IMR-90 (cell line): ENCODE results near the gene CRY2. TPM values are rescaled to one million over a fixed set of nuclear protein-coding genes. Genes with fewer than 3 reads are reported as not detected.
"Not testable (repeated sequence)": the region's sequence is repeated elsewhere in the genome, so short reads cannot be mapped to it uniquely, and the experiment has no call there.

Experiments used
- ATAC-seq: fragments of 200-7000 bp; cut with Tn5 transposase; 2 replicates; pipeline ENCODE4 v1.9.1; 2020; ENCODE audit warnings: low read depth, mild to moderate bottlenecking, moderate library complexity
- BruUV-seq: library from RNA; stranded (reverse); fragments of 400-500 nt; replicated peaks from 2 replicates; lab custom pipeline; 2021; lab: Mats Ljungman, UMichigan
- CTCF ChIA-PET: fragments of 300-600 bp; formaldehyde crosslinking; extraction: SDS; loops from one replicate; lab custom pipeline; 2021; ENCODE audit warnings: antibody characterized with exemption; lab: Yijun Ruan, JAX
- POLR2A ChIA-PET: fragments of 300-600 bp; sonication (Branson Sonifier 250); formaldehyde crosslinking; loops from one replicate; lab custom pipeline; 2022; ENCODE audit warnings: antibody characterized with exemption; ENCODE audit not compliant: unreplicated experiment; lab: Charles Lee
- DNase-seq: peaks from one replicate; pipeline ENCODE4 v3.0.0; 2013
- H2AFZ ChIP-seq: replicated peaks from 2 replicates; pipeline ENCODE3; 2013; ENCODE audit warnings: low read length, mild to moderate bottlenecking; ENCODE audit not compliant: poor library complexity
- H2AK5ac ChIP-seq: 2 replicates; pipeline ENCODE4 v1.6.1; 2013; ENCODE audit warnings: low read depth, low read length, inconsistent platforms
- H2AK9ac ChIP-seq: replicated peaks from 2 replicates; pipeline ENCODE3; 2013; ENCODE audit warnings: mild to moderate bottlenecking, low read depth, low read length, moderate library complexity; ENCODE audit not compliant: poor library complexity
- H2BK120ac ChIP-seq: 2 replicates; pipeline ENCODE4 v1.6.1; 2013; ENCODE audit warnings: low read depth, low read length, inconsistent platforms
- H2BK15ac ChIP-seq: 3 replicates; pipeline ENCODE4 v1.6.1; 2013; ENCODE audit warnings: low read depth, low read length, inconsistent platforms
- H2BK20ac ChIP-seq: 2 replicates; pipeline ENCODE4 v1.6.1; 2013; ENCODE audit warnings: low read depth, mild to moderate bottlenecking, inconsistent platforms, low read length, moderate library complexity
- H2BK5ac ChIP-seq: 2 replicates; pipeline ENCODE4 v1.6.1; 2013; ENCODE audit warnings: mild to moderate bottlenecking, low read depth, low read length, inconsistent platforms; ENCODE audit not compliant: poor library complexity, severe bottlenecking
- H3K14ac ChIP-seq: replicated peaks from 2 replicates; pipeline ENCODE4 v1.6.1; 2013; ENCODE audit warnings: low read depth, low read length, inconsistent platforms
- H3K18ac ChIP-seq: 2 replicates; pipeline ENCODE4 v1.6.1; 2013; ENCODE audit warnings: low read depth, low read length, control low read depth
- H3K23ac ChIP-seq: 2 replicates; pipeline ENCODE4 v1.6.1; 2013; ENCODE audit warnings: low read depth, low read length, inconsistent platforms
- H3K27ac ChIP-seq: 2 replicates; pipeline ENCODE4 v1.5.1; 2013; ENCODE audit warnings: mild to moderate bottlenecking, control low read depth, low read length; ENCODE audit not compliant: insufficient read depth
- H3K27me3 ChIP-seq: 2 replicates; pipeline ENCODE4 v1.6.1; 2013; ENCODE audit warnings: low read length; ENCODE audit not compliant: control insufficient read depth, insufficient read depth
- H3K36me3 ChIP-seq: 2 replicates; pipeline ENCODE4 v1.6.1; 2013; ENCODE audit warnings: low read length, mixed read lengths; ENCODE audit not compliant: control insufficient read depth, insufficient read depth
- H3K4ac ChIP-seq: 2 replicates; pipeline ENCODE4 v1.6.1; 2013; ENCODE audit warnings: low read depth, low read length, inconsistent platforms
- H3K4me1 ChIP-seq: 2 replicates; pipeline ENCODE4 v1.6.1; 2013; ENCODE audit warnings: low read length, mixed read lengths; ENCODE audit not compliant: control insufficient read depth, insufficient read depth
- H3K4me2 ChIP-seq: 2 replicates; pipeline ENCODE4 v1.6.1; 2013; ENCODE audit warnings: low read depth, mild to moderate bottlenecking, control low read depth, low read length, moderate library complexity
- H3K4me3 ChIP-seq: 2 replicates; pipeline ENCODE4 v1.5.1; 2013; ENCODE audit warnings: low read depth, mild to moderate bottlenecking, control low read depth, low read length, moderate library complexity; ENCODE audit not compliant: insufficient read depth
- H3K56ac ChIP-seq: 2 replicates; pipeline ENCODE4 v1.6.1; 2013; ENCODE audit warnings: low read length, inconsistent platforms; ENCODE audit not compliant: insufficient read depth; ENCODE audit errors: extremely low read depth
- H3K79me1 ChIP-seq, 2 experiments: 2 replicates each; pipeline ENCODE4 v1.6.1; 2013; ENCODE audit warnings: low read length in 2 of 2, inconsistent platforms in 1 of 2, low read depth in 1 of 2
- H3K9ac ChIP-seq: 2 replicates; pipeline ENCODE4 v1.6.1; 2013; ENCODE audit warnings: low read depth, low read length, control low read depth
- H3K9me1 ChIP-seq: 2 replicates; pipeline ENCODE4 v1.6.1; 2013; ENCODE audit warnings: low read length, inconsistent platforms; ENCODE audit not compliant: insufficient read depth
- H3K9me3 ChIP-seq: 2 replicates; pipeline ENCODE4 v1.6.1; 2013; ENCODE audit warnings: low read length; ENCODE audit not compliant: control insufficient read depth, insufficient read depth
- H4K20me1 ChIP-seq: 2 replicates; pipeline ENCODE4 v1.6.1; 2013; ENCODE audit warnings: low read length, inconsistent platforms; ENCODE audit not compliant: insufficient read depth
- H4K5ac ChIP-seq: 2 replicates; pipeline ENCODE4 v1.6.1; 2013; ENCODE audit warnings: mild to moderate bottlenecking, low read depth, low read length, control low read depth
- H4K8ac ChIP-seq, 2 experiments: 2 replicates each; pipeline ENCODE4 v1.6.1; 2013; ENCODE audit warnings: low read depth in 2 of 2, low read length in 2 of 2, control low read depth in 1 of 2, inconsistent platforms in 1 of 2
- H4K91ac ChIP-seq: 2 replicates; pipeline ENCODE4 v1.6.1; 2013; ENCODE audit warnings: low read depth, low read length, inconsistent platforms; ENCODE audit not compliant: insufficient read depth
- WGBS, 2 experiments: methylation state at CpG; one replicate each; pipeline versions ENCODE4 v1.1.5 to v1.1.7; 2013; ENCODE audit warnings: missing lambda C conversion rate in 2 of 2; ENCODE audit not compliant: insufficient read length in 1 of 2; ENCODE audit errors: extremely low coverage in 2 of 2; 5-methylcytosine and 5-hydroxymethylcytosine counted together
- dilution Hi-C: fragments of 300-500 bp; cut with HindIII; formaldehyde crosslinking; loops from one replicate; pipeline ENCODE4 v1.14.3; 2018; ENCODE audit warnings: low sequenced_read_pairs; ENCODE audit not compliant: unreplicated experiment
- in situ Hi-C: fragments of 300-500 bp; cut with MboI; formaldehyde crosslinking; loops from 3 replicates; pipeline ENCODE4 v1.14.3; 2019; ENCODE audit warnings: low sequenced_read_pairs, inconsistent platforms, mixed read lengths
- intact Hi-C: fragments of 100-400 bp; cut with micrococcal nuclease; formaldehyde crosslinking; loops from 2 replicates; pipeline ENCODE4 v1.10.0; 2022
- polyA plus RNA-seq, 3 experiments: library from polyadenylated mRNA; depleted of rRNA; stranded (reverse); fragments of >200 nt; gene quantifications; 2 replicates each; pipeline ENCODE4 v1.2.3, GENCODE V29; 2012; ENCODE audit warnings: low replicate concordance in 1 of 3
- total RNA-seq: library from RNA; depleted of rRNA; stranded (reverse); fragments of >200 nt; gene quantifications from 2 replicates; pipeline ENCODE4 v1.2.3, GENCODE V29; 2012

Gene CRY2
- total and polyA plus RNA-seq, 2 of the 4 experiments (the other 2 are of a cell fraction), result 12.2 to 13.1 TPM

DNA sequence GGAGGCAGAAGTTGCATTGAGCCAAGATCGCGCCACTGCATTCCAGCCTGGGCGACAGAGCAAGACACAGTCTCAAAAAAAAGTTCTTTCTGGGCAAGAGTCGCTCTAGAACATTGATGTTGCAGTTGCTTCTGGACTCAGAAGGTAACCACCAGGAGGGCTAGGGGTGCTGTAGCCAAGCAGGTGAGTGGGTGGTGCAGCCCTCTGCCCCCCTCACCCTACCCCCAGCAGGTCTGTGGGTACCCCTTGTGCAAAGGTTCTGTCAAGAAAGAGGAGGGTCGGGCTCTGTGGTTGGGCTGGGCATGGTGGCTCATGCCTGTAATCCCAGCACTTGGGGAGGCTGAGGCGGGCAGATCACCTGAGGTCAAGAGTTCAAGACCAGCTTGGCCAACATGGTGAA lies 38.8 kb upstream of the CRY2 start:
- peaks cover 20% of the 10 kb centered on the region for H3K4me1 ChIP-seq

More for the DNA sequence above, 38.8 kb upstream of the CRY2 start:
- H3K23ac ChIP-seq, dilution Hi-C loops, H2AK9ac ChIP-seq, intact Hi-C loops, DNase-seq, H4K5ac ChIP-seq, H4K91ac ChIP-seq, H3K4me3 ChIP-seq, H2BK120ac ChIP-seq, H3K56ac ChIP-seq, H2AK5ac ChIP-seq, H3K14ac ChIP-seq, H3K27ac ChIP-seq, H3K4me2 ChIP-seq, H3K9me3 ChIP-seq, H3K4ac ChIP-seq, H3K27me3 ChIP-seq, BruUV-seq, H2BK20ac ChIP-seq, ATAC-seq, POLR2A ChIA-PET, H2AFZ ChIP-seq, H3K18ac ChIP-seq, H4K8ac ChIP-seq, H2BK15ac ChIP-seq, H3K9ac ChIP-seq, H2BK5ac ChIP-seq: not testable (repeated sequence)
- in situ Hi-C loops, result loop anchor here (25.0 kb wide), 1 partner anchor 1246 kb away; the partner anchor contains the start of gene CD82
- Histone ChIP-seq H3K36me3 (peaks cover 38% of the 10 kb centered on the region), H3K9me1 (peaks cover 27% of the 10 kb centered on the region), H4K20me1 (peaks cover 36% of the 10 kb centered on the region), H3K79me1 (peaks cover 42 to 58% of the 10 kb centered on the region in 2 experiments)
- CTCF ChIA-PET, result interaction anchor here (0.5 kb wide), 1 partner anchor 65 kb away, joined by 3 read pairs; no protein-coding TSS in a partner anchor
- 94% methylated on average over 5 of the region's 6 CpGs; no CpG with 5 or more reads in 1 of the 2 experiments for WGBS, 2 experiments
